Ishikawa (cell line): ENCODE data around the gene HLA-DQA1.

ENCODE experiments used
- CEBPB ChIP-seq: IDR thresholded peaks from 2 replicates; pipeline ENCODE4 v1.6.1; 2012
- EGR1 ChIP-seq: IDR thresholded peaks from 2 replicates; pipeline ENCODE4 v1.6.1; 2012
- FOXM1 ChIP-seq: IDR thresholded peaks from 2 replicates; pipeline ENCODE4 v1.6.1; 2012; ENCODE audit warnings: low read depth, borderline replicate concordance
- YY1 ChIP-seq: IDR thresholded peaks from 2 replicates; pipeline ENCODE4 v1.6.1; 2012; ENCODE audit warnings: low read depth

GRCh38 chr6:32637883-32638282 is 677 bp downstream of the HLA-DQA1 start:
- TF ChIP-seq YY1 (no peak), EGR1 (no peak), FOXM1 (no peak), CEBPB (no peak)
